HTR-8/SVneo (cell line): Measurements from ENCODE around the gene TENM4.
"Not testable (repeated sequence)": the region's sequence is repeated elsewhere in the genome, so short reads cannot be mapped to it uniquely, and the experiment has no call there.

Source experiments
- DNase-seq: peaks from one replicate; pipeline ENCODE4 v3.0.0; 2011; ENCODE audit warnings: low spot score, mixed read lengths; ENCODE audit not compliant: insufficient read length
- FAIRE-seq: peaks from 2 replicates; lab custom pipeline; 2011; peaks lifted over from hg19 to GRCh38; lab: Jason Lieb, UNC

Gene TENM4

GRCh38 chr11:78856211-78856610 lies 584.6 kb downstream of the TENM4 start:
- DNase-seq (no peak), FAIRE-seq (no peak)

GRCh38 chr11:78855116-78855515 lies 585.7 kb downstream of the TENM4 start:
- DNase-seq, result no peak
- no peak for FAIRE-seq

- FAIRE-seq (no peak), DNase-seq (no peak)
Measured at GRCh38 chr11:78853521-78853920, 587.3 kb downstream of the TENM4 start.

- DNase-seq, result no peak
- no peak for FAIRE-seq
Measured at GRCh38 chr11:78851878-78852586, 588.8 kb downstream of the TENM4 start.

- FAIRE-seq, result no peak
- no peak for DNase-seq
Measured at GRCh38 chr11:78850078-78850477, 590.8 kb downstream of the TENM4 start.

GRCh38 chr11:78846269-78846668 lies 594.6 kb downstream of the TENM4 start:
- no peak for DNase-seq
- FAIRE-seq, result no peak

GRCh38 chr11:78845496-78845895 lies 595.3 kb downstream of the TENM4 start:
- no peak for FAIRE-seq
- DNase-seq, result no peak

GRCh38 chr11:78841456-78842060 lies 599.3 kb downstream of the TENM4 start:
- FAIRE-seq (no peak), DNase-seq (no peak)

- FAIRE-seq (no peak), DNase-seq (no peak)
Measured at GRCh38 chr11:78840623-78841022, 600.2 kb downstream of the TENM4 start.

- FAIRE-seq (no peak), DNase-seq (no peak)
Measured at GRCh38 chr11:78840200-78840599, 600.6 kb downstream of the TENM4 start.

GRCh38 chr11:78838417-78838816 lies 602.4 kb downstream of the TENM4 start:
- DNase-seq, result no peak
- FAIRE-seq, result no peak

- no peak for DNase-seq
- FAIRE-seq, result no peak
Measured at GRCh38 chr11:78835646-78836045, 605.2 kb downstream of the TENM4 start.

- DNase-seq (no peak), FAIRE-seq (no peak)
Measured at GRCh38 chr11:78834886-78835285, 605.9 kb downstream of the TENM4 start.

- FAIRE-seq (no peak), DNase-seq (no peak)
Measured at GRCh38 chr11:78833237-78833636, 607.6 kb downstream of the TENM4 start.

- DNase-seq, result no peak
- FAIRE-seq, result no peak
Measured at GRCh38 chr11:78832226-78832947, 608.4 kb downstream of the TENM4 start.

- no peak for FAIRE-seq
Measured at GRCh38 chr11:78831571-78831970, 609.3 kb downstream of the TENM4 start.

GRCh38 chr11:78830277-78830819 lies 610.5 kb downstream of the TENM4 start:
- DNase-seq, result no peak
- FAIRE-seq, result no peak

More at GRCh38 chr11:78831571-78831970, 609.3 kb downstream of the TENM4 start:
- no peak for DNase-seq

GRCh38 chr11:78829146-78829545 lies 611.7 kb downstream of the TENM4 start:
- FAIRE-seq (no peak), DNase-seq (no peak)

GRCh38 chr11:78828676-78829075 lies 612.2 kb downstream of the TENM4 start:
- no peak for FAIRE-seq

GRCh38 chr11:78827291-78827690 lies 613.5 kb downstream of the TENM4 start:
- DNase-seq, FAIRE-seq: not testable (repeated sequence)

More at GRCh38 chr11:78828676-78829075, 612.2 kb downstream of the TENM4 start:
- DNase-seq, result no peak

- no peak for FAIRE-seq
Measured at GRCh38 chr11:78825591-78826020, 615.2 kb downstream of the TENM4 start.

More at GRCh38 chr11:78825591-78826020, 615.2 kb downstream of the TENM4 start:
- no peak for DNase-seq
